NCI-H510A treated with DMSO at 0.1 percent for 48 hours (cell line): ENCODE data around the gene PROS1.
"Not testable (repeated sequence)": the region's sequence is repeated elsewhere in the genome, so short reads cannot be mapped to it uniquely, and the experiment has no call there.

Experiments
- DNase-seq: peaks from one replicate; lab custom pipeline; 2025; lab: John Stamatoyannopoulos, UW

PROS1 gene

DNA sequence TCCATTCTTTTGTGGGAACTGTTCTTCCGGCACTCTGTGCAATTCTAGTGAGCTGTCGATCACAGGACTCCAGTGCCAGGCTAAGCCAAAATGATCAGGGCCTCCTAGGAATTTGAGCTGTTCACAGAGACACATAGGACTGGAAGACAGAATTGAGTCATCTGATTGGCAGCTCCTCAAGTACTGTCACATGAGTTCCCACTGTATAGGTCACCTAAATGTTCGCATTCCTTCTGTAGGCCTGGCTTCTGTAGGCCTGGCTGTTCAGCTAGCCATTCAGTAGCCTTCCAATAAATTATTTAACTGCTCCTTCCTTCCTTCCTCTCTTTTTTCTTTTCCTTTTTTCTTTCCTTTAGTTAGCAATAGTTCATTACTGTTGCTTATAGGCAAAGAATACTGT lies 4.3 kb downstream of the PROS1 start:
- DNase-seq = no peak

DNA sequence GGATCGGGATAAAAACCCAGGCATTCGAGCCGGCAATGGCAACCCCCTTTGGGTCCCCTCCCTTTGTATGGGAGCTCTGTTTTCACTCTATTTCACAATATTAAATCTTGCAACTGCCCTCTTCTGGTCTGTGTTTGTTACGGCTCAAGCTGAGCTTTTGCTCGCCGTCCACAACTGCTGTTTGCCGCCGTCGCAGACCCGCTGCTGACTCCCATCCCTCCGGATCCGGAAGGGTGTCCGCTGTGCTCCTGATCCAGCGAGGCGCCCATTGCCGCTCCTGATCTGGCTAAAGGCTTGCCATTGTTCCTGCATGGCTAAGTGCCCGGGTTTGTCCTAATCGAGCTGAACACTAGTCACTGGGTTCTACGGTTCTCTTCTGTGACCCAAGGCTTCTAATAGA lies 8.6 kb downstream of the PROS1 start:
- DNase-seq = not testable (repeated sequence)

- DNase-seq = no peak
These were observed 10.9 kb downstream of the PROS1 start for GRCh38 chr3:93962798-93963197.

- DNase-seq = no peak
These were observed 12.2 kb downstream of the PROS1 start for GRCh38 chr3:93961489-93961888.

GRCh38 chr3:93961026-93961425 lies 12.7 kb downstream of the PROS1 start:
- DNase-seq = no peak

- not testable (repeated sequence) for DNase-seq
These were observed 23.7 kb downstream of the PROS1 start for GRCh38 chr3:93949958-93950357.

DNA sequence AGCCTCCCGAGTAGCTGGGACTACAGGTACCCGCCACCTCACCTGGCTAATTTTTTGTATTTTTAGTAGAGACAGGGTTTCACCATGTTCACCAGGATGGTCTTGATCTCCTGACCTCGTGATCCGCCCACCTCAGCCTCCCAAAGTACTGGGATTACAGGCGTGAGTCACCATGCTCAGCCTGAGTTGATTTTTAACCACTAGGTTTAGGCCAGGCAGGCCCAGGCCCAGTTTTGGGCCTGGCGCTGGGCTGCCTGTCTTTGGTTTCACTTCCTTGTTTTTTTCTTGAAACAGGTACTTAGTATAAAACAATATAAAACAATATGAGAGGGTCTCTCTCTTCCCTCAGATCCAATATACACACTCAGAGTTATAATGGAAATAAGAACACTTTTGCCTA lies 36.2 kb downstream of the PROS1 start:
- DNase-seq = not testable (repeated sequence)

DNA sequence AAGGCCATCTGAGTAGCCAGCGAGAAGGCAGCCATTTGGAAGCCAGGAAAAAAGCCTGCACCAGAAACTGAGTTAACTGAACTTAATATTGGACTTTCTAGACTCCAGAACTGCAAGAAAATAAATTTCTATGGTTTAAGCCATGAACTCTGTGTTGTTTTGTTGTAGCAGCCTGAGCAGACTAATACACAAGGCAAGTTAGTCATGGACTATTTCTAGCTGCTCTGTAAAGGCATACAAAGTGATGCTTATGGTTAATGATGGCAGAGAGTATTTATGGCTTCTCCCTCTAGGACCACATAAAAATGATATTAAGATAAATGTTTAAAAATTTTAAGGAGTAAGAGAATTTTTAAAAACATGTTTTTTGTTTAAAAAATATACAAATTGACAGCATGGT lies 37.1 kb downstream of the PROS1 start:
- DNase-seq = no peak

DNA sequence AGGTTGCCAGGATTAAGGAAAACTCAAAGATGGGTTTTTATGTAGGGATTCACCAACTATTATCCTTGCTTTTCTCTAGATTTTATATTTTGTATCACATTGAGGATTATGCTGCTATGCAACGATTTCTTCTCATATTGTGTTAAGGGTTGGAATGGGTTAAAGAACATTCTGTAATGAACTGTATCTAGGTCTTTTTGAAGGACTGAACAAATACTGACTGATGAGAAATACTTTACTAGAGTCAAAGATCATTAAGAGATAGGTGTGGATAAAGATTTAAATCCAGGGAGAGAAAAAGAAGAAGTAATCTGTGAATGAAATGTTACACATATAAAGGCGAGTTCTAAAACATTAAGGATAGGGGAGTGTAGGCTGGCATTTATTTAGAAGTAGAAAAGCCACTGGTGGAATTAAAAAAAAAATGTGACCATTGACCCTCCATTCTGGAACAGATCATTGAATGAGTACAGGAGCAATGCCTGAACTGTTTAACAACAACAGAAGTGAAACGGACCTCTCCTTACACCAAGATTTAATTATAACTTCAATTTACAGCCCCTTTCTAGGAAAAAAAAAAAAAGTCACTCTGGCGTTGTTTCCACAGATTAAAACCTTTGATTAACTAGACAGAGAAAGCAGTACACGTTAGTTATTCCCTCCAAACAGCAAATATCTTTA lies 39.2 kb downstream of the PROS1 start:
- no peak for DNase-seq

- DNase-seq = no peak
These were observed 42.0 kb downstream of the PROS1 start for GRCh38 chr3:93931597-93932229.

GRCh38 chr3:93930041-93930440 lies 43.7 kb downstream of the PROS1 start:
- no peak for DNase-seq

DNA sequence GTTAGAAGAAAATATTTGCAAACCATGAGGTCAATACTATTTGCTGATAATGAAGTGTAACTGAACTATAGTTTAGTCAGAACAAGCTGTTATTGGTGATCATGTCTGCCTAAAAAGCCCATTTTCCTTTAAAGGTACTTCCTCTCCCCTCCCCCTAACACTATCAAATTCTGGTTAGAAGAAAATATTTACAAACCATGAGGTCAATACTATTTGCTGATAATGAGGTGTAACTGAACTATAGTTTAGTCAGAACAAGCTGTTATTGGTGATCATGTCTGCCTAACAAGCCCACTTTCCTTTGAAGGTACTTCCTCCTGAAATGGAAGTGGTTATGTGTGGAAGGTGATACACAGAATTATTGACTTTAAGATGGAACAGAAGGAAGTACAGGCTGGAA lies 46.9 kb downstream of the PROS1 start:
- no peak for DNase-seq

DNA sequence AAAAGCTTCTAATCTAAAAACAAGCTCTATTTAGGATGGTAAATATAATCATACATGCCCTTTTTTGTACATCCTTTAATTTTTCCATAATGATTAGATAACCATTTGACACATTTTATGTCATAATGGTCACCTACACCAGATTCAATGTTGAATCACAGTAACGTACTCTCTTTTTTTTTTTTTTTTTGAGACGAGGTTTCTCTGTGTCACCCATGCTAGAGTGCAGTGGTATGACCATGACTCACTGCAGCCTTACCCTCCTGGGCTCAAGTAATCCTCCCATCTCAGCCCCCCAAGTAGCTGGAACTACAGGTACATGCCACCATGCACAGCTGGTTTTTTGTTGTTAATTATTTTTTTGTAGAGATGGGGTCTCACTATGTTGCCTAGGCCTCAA lies 49.2 kb downstream of the PROS1 start:
- DNase-seq = no peak

GRCh38 chr3:93923006-93923405 lies 50.7 kb downstream of the PROS1 start:
- no peak for DNase-seq

DNA sequence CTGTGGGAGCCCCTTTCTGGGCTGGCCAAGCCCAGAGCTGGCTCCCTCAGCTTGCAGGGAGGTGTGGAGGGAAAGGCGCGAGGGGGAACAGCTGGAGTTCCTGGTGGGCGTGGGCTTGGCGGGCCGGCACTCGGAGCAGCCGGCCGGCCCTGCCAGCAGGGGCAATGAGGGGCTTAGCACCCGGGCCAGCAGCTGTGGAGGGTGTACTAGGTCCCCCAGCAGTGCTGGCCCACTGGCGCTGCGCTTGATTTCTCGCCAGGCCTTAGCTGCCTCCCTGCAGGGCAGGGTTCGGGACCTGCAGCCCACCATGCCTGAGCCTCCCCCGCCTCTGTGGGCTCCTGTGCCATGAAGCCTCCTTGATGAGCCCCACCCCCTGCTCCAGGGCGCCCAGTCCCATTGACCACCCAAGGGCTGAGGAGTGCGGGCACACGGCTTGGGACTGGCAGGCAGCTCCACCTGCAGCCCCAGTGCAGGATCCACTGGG lies 56.1 kb downstream of the PROS1 start:
- DNase-seq = not testable (repeated sequence)

DNA sequence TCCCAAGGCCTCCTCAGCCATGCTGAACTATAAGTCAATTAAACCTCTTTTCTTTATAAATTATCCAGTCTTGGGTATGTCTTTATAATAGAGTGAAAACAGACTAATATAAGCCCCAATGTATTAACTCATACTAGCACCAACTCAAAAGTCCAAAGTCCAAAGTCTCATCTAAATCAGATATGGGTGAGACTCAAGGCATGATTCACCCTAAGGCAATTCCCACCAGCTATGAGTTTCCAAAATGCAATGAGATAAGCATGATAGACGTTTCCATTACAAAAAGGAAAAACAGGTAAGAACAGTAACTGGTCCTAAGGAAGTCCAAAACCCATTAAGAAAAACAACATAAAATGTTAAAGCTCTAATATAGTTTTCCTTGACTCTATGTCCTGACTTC lies 60.1 kb downstream of the PROS1 start:
- not testable (repeated sequence) for DNase-seq

DNA sequence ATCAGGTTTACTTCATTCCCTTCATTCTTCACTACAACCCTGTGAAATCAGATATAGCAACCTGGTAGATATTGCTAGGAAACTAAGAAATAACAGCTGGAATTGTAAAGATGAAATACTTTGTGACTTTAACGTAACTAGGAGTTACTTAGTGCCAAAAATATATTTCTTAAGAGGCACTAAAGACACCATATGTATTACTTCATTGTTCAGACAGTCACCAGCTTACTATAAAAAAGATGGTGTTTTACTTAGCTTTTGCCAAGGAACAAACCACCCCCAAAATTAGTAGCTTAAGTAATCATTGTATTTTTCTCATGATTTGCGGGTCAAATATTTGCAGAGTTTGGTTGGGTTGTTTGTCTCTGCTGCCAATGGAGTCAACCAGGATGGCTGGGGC lies 62.5 kb downstream of the PROS1 start:
- no peak for DNase-seq

GRCh38 chr3:93910097-93910496 lies 63.6 kb downstream of the PROS1 start:
- DNase-seq = no peak

DNA sequence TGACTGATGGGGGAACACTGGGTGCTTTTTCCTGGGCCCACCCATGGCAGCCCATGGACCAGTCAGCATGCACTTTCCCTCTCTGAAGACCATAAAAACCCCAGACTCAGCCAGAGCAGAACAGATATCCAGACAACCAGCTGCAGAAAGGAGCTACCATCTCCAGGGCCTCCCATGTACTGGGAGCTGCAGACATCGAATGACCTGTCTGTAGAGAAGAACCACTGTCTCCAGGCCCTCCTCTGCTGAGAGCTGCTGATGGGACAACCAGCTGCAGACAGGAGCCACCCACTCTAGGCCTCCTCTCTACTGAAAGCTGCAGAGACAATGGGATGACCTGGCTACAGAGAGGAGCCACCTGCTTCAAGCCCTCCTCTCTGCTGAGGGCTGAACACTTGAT lies 66.6 kb downstream of the PROS1 start:
- no peak for DNase-seq

DNA sequence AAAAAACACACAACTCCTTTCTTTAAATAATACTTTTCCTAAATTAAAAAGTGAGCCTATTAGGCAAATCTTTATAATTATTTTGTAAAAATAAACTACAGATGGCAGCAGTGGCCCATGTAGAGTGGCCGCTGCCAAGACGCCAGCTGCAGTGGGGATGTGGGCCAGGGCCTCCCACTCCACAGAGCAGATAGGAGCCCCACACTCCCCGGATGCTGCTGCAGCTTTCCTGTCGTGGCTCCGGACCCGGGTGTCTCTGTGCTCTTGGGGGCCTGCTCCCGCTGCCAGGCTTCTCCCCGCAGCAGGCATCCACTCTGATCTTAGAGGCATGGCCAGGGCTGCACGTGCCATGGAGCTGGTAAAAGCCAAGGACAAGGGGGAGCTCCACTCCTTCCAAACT lies 67.5 kb downstream of the PROS1 start:
- no peak for DNase-seq

DNA sequence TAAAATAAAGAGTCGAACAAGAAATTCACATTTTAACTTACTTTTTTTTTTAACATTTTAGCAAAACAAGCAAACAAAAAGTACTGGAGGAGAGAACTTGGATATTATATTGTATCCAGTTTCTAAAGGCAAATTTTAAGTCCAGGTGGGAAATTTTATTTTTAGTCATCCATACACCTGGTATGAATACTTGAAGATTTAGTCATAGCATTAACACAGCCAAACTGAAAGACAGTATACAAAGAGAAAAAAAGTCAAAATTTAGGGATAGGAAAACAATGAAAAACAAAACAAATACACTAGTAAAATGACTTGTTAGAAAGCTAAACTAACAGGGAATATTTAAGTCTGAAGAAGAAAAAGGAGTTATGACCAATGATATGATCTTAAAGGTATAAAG lies 69.1 kb downstream of the PROS1 start:
- no peak for DNase-seq

DNA sequence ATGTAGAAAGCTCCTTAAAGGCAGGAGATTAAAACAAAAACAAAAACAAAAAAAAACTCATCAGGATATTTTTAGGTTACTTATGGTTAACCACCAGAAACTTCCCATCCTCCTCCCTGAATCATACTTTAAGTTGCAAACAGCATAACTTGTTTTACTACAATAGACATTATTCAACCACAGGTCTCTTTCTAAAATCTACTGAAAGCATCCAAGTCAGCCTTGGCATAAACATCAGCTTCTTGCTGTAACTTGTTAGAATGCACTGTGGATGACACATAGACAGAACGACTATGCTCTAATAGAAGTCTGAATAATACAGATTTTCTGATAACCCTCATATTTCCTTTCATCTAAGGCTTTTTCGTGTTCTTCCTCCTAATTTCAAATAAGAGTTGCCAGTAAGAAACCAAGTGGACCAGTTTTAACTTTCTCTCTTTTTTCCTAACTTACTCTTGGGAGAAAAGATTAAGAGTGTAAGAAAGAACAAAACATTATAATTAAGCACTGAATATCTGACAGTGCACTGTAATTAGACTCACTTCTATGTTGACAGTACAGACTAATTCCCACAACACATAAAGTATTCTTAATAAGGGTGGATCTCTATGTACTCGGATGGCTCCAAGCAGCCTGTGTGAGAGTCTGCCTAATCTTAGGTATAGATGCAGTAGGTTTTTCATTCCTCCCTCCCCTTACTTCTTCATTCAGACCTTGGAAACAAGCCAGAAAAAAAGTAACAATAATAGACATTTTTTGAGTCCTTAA lies 95.3 kb downstream of the PROS1 start:
- not testable (repeated sequence) for DNase-seq

DNA sequence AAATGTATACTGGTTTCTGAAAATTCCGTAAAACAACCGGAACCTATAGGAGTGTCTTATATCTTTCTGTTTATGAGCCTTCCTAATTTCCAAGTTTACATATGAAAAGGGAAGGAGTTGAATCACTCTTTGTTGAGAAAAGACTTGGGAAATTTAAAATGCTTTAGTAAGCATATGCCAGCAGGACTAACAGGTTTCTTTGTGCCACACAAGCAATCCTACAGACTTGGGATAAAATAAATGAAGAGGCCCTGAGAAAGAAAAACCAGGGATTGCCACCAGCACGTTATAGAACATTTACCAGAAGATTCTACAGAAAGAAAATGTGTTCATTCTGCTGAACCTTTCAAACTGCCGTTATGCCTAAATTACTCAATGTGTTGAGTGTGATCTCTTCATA lies 96.3 kb downstream of the PROS1 start:
- DNase-seq = not testable (repeated sequence)
